HG02938 (cell line): Measurements from ENCODE around the gene FGD1.

Experiments
- ATAC-seq: cut with Tn5 transposase; IDR thresholded peaks from one replicate; pipeline ENCODE4 v1.9.1; 2021; ENCODE audit warnings: mild to moderate bottlenecking, moderate library complexity; ENCODE audit not compliant: unreplicated experiment

FGD1 gene

GRCh38 chrX:54407266-54407665 lies 88.8 kb downstream of the FGD1 start:
- ATAC-seq: no peak

- ATAC-seq: no peak
Measured at GRCh38 chrX:54397113-54397512, 98.9 kb downstream of the FGD1 start.
